H9 (cell line): ENCODE results near the gene GPC6. TPM values are rescaled to one million over a fixed set of nuclear protein-coding genes. Genes with fewer than 3 reads are reported as not detected.

Source experiments
- DNase-seq: peaks from one replicate; pipeline ENCODE4 v3.0.0-alpha.2; 2017
- H2AFZ ChIP-seq: one replicate; pipeline ENCODE4 v1.6.1; 2013; ENCODE audit warnings: mild to moderate bottlenecking, low read length, control low read depth, moderate library complexity
- H2AK5ac ChIP-seq: 2 replicates; pipeline ENCODE4 v1.6.1; 2013; ENCODE audit warnings: low read length, control low read depth, mixed read lengths; ENCODE audit not compliant: insufficient read length
- H2BK120ac ChIP-seq: one replicate; pipeline ENCODE4 v1.6.1; 2013; ENCODE audit warnings: low read depth, mild to moderate bottlenecking, low read length, control low read depth, inconsistent platforms; ENCODE audit not compliant: poor library complexity, severe bottlenecking
- H2BK12ac ChIP-seq: 2 replicates; pipeline ENCODE4 v1.6.1; 2013; ENCODE audit warnings: low read length, control low read depth, mixed read lengths, low read depth; ENCODE audit not compliant: insufficient read length
- H2BK15ac ChIP-seq: 2 replicates; pipeline ENCODE4 v1.6.1; 2013; ENCODE audit warnings: low read depth, low read length, control low read depth
- H2BK20ac ChIP-seq: one replicate; pipeline ENCODE4 v1.6.1; 2013; ENCODE audit warnings: low read depth, mild to moderate bottlenecking, low read length, control low read depth, inconsistent platforms; ENCODE audit not compliant: poor library complexity, severe bottlenecking
- H2BK5ac ChIP-seq: 2 replicates; pipeline ENCODE4 v1.6.1; 2013; ENCODE audit warnings: low read length, control low read depth, mixed read lengths; ENCODE audit not compliant: insufficient read length
- H3K14ac ChIP-seq: 2 replicates; pipeline ENCODE4 v1.6.1; 2013; ENCODE audit warnings: low read length, control low read depth; ENCODE audit not compliant: insufficient read depth
- H3K18ac ChIP-seq: 2 replicates; pipeline ENCODE4 v1.6.1; 2013; ENCODE audit warnings: low read depth, mild to moderate bottlenecking, mixed read lengths, low read length, control low read depth; ENCODE audit not compliant: insufficient read length
- H3K23ac ChIP-seq: 2 replicates; pipeline ENCODE4 v1.6.1; 2013; ENCODE audit warnings: low read length, control low read depth, mixed read lengths, low read depth; ENCODE audit not compliant: insufficient read length
- H3K23me2 ChIP-seq: 2 replicates; pipeline ENCODE4 v1.6.1; 2013; ENCODE audit warnings: low read depth, mild to moderate bottlenecking, mixed read lengths, low read length, control low read depth; ENCODE audit not compliant: insufficient read length, poor library complexity, severe bottlenecking
- H3K27ac ChIP-seq: 2 replicates; pipeline ENCODE4 v1.5.1; 2013; ENCODE audit warnings: low read length, control low read depth, mixed read lengths, low read depth; ENCODE audit not compliant: insufficient read length
- H3K27me3 ChIP-seq: 2 replicates; pipeline ENCODE4 v1.6.1; 2013; ENCODE audit warnings: low read length, control low read depth, inconsistent platforms; ENCODE audit not compliant: insufficient read depth
- H3K4ac ChIP-seq: 2 replicates; pipeline ENCODE4 v1.6.1; 2013; ENCODE audit warnings: low read depth, mild to moderate bottlenecking, control low read depth, inconsistent platforms, low read length, moderate library complexity
- H3K4me1 ChIP-seq: 2 replicates; pipeline ENCODE4 v1.6.1; 2013; ENCODE audit warnings: low read length, control low read depth, inconsistent platforms; ENCODE audit not compliant: insufficient read depth
- H3K4me2 ChIP-seq: 2 replicates; pipeline ENCODE4 v1.6.1; 2013; ENCODE audit warnings: low read length, control low read depth, mixed read lengths; ENCODE audit not compliant: insufficient read length, insufficient read depth
- H3K56ac ChIP-seq: 2 replicates; pipeline ENCODE4 v1.6.1; 2013; ENCODE audit warnings: low read depth, mild to moderate bottlenecking, mixed read lengths, low read length, control low read depth; ENCODE audit not compliant: insufficient read length
- H3K79me1 ChIP-seq: 2 replicates; pipeline ENCODE4 v1.6.1; 2013; ENCODE audit warnings: low read depth, mild to moderate bottlenecking, moderate library complexity, low read length, control low read depth, inconsistent platforms; ENCODE audit not compliant: insufficient read depth, poor library complexity, severe bottlenecking
- H3K79me2 ChIP-seq: 2 replicates; pipeline ENCODE4 v1.6.1; 2013; ENCODE audit warnings: low read length, control low read depth, inconsistent platforms; ENCODE audit not compliant: insufficient read depth
- H3K9ac ChIP-seq: 2 replicates; pipeline ENCODE4 v1.6.1; 2013; ENCODE audit warnings: low read length, control low read depth, mixed read lengths; ENCODE audit not compliant: insufficient read length; ENCODE audit errors: extremely low read depth
- H3K9me3 ChIP-seq: one replicate; pipeline ENCODE4 v1.6.1; 2013; ENCODE audit warnings: low read depth, low read length, inconsistent platforms; ENCODE audit not compliant: control insufficient read depth
- H3T11ph ChIP-seq: one replicate; pipeline ENCODE4 v1.6.1; 2013; ENCODE audit warnings: mild to moderate bottlenecking, low read length, control low read depth, inconsistent platforms
- H4K20me1 ChIP-seq: one replicate; pipeline ENCODE4 v1.6.1; 2013; ENCODE audit not compliant: control insufficient read depth, insufficient read length, insufficient read depth
- H4K5ac ChIP-seq: 2 replicates; pipeline ENCODE4 v1.6.1; 2013; ENCODE audit warnings: low read depth, mild to moderate bottlenecking, mixed read lengths, low read length, control low read depth; ENCODE audit not compliant: insufficient read length
- H4K8ac ChIP-seq: replicated peaks from 2 replicates; pipeline ENCODE4 v1.6.1; 2013; ENCODE audit warnings: low read length, control low read depth, mixed read lengths, low read depth; ENCODE audit not compliant: insufficient read length
- H4K91ac ChIP-seq: 2 replicates; pipeline ENCODE4 v1.6.1; 2013; ENCODE audit warnings: low read depth, mild to moderate bottlenecking, moderate library complexity, mixed read lengths, low read length, control low read depth; ENCODE audit not compliant: insufficient read length
- H3K27ac Mint-ChIP-seq, 3 experiments: 2 replicates in 2 of 3; 3 replicates in 1 of 3; pipeline ENCODE4 v1.8.0; 2020 to 2021; ENCODE audit warnings: mixed read lengths in 3 of 3, mild to moderate bottlenecking in 1 of 3, moderate library complexity in 1 of 3
- H3K27me3 Mint-ChIP-seq: 2 replicates; pipeline ENCODE4 v1.8.0; 2021; ENCODE audit warnings: low read depth, mild to moderate bottlenecking, moderate library complexity, mixed read lengths
- H3K36me3 Mint-ChIP-seq, 3 experiments: 2 replicates in 2 of 3; 3 replicates in 1 of 3; pipeline ENCODE4 v1.8.0; 2020 to 2021; ENCODE audit warnings: low read depth in 3 of 3, mixed read lengths in 3 of 3; ENCODE audit not compliant: insufficient read depth in 1 of 3
- H3K4me1 Mint-ChIP-seq, 2 experiments: 2 replicates each; pipeline ENCODE4 v1.8.0; 2020; ENCODE audit warnings: mixed read lengths in 2 of 2
- H3K4me3 Mint-ChIP-seq, 2 experiments: 2 replicates in 1 of 2; 3 replicates in 1 of 2; pipeline ENCODE4 v1.8.0; 2020 to 2021; ENCODE audit warnings: mild to moderate bottlenecking in 2 of 2, mixed read lengths in 2 of 2, moderate library complexity in 1 of 2
- H3K9me3 Mint-ChIP-seq, 2 experiments: 2 replicates in 1 of 2; 3 replicates in 1 of 2; pipeline ENCODE4 v1.8.0; 2020; ENCODE audit warnings: mild to moderate bottlenecking in 2 of 2, mixed read lengths in 2 of 2, moderate library complexity in 1 of 2
- CTCF ChIP-seq: fragments of 200-600 bp; sonication (generic); conservative IDR thresholded peaks from 3 replicates; pipeline ENCODE4 v1.8.0; 2021; ENCODE audit warnings: antibody characterized with exemption, mild to moderate bottlenecking
- total RNA-seq: library from RNA; stranded (reverse); gene quantifications from 2 replicates; pipeline ENCODE4 v1.2.1, GENCODE V29; 2021

Gene GPC6
- total RNA-seq, 1 experiment from 2014 or later = 15.6 TPM

- TF ChIP-seq CTCF = no peak
- H2BK20ac ChIP-seq = no peak overlapping the region
- no peak overlapping the region for H2AK5ac ChIP-seq
- H3K27me3 Mint-ChIP-seq = no peaks in the 10 kb centered on the region
- no peak overlapping the region for H3K56ac ChIP-seq
- H2AFZ ChIP-seq = no peak overlapping the region
- no peak overlapping the region for H3K23ac ChIP-seq
- H3K4ac ChIP-seq = no peak overlapping the region
- no peak overlapping the region for H3K4me2 ChIP-seq
- H3K9me3 Mint-ChIP-seq = no peaks in the 10 kb centered on the region; a peak in 1 of 5 replicates
- H3K79me1 ChIP-seq = no peaks in the 10 kb centered on the region
- H4K8ac ChIP-seq = no peak overlapping the region
- no peak overlapping the region for H3K14ac ChIP-seq
- no peaks in the 10 kb centered on the region for H3K4me1 ChIP-seq
- H3K18ac ChIP-seq = no peak overlapping the region
- DNase-seq = no peak
- H4K20me1 ChIP-seq = no peaks in the 10 kb centered on the region
- no peak overlapping the region for H2BK120ac ChIP-seq
- H3T11ph ChIP-seq = no peak overlapping the region
- H3K27me3 ChIP-seq = no peaks in the 10 kb centered on the region
- H3K4me3 Mint-ChIP-seq = no peak overlapping the region
- no peak overlapping the region for H2BK15ac ChIP-seq
- H3K9me3 ChIP-seq = no peaks in the 10 kb centered on the region
- no peak overlapping the region for H3K27ac Mint-ChIP-seq
- H3K4me1 Mint-ChIP-seq = no peaks in the 10 kb centered on the region
- H3K9ac ChIP-seq = no peak overlapping the region
- no peak overlapping the region for H2BK5ac ChIP-seq
- H4K91ac ChIP-seq = no peak overlapping the region
- H2BK12ac ChIP-seq = no peak overlapping the region
- no peak overlapping the region for H3K27ac ChIP-seq
- no peak overlapping the region for H4K5ac ChIP-seq
- no peaks in the 10 kb centered on the region for H3K79me2 ChIP-seq
- H3K23me2 ChIP-seq = no peaks in the 10 kb centered on the region
- H3K36me3 Mint-ChIP-seq = peaks cover 0 to 4% (median 0%) of the 10 kb centered on the region in 3 experiments; a peak in 2 of 7 replicates
These were observed 433.9 kb downstream of the GPC6 start for GRCh38 chr13:93660391-93661063.
